HTERT RPE-1 (cell line): ENCODE measurements around the gene CLHC1.
"Not testable (repeated sequence)": the region's sequence is repeated elsewhere in the genome, so short reads cannot be mapped to it uniquely, and the experiment has no call there.

Experiments used
- in situ Hi-C: fragments of 300-500 bp; cut with MboI; formaldehyde crosslinking; loops from 4 replicates; pipeline ENCODE4 v1.14.3; 2020; ENCODE audit warnings: low sequenced_read_pairs

CLHC1 gene

GRCh38 chr2:55232863-55233657 is 967 bp upstream of the CLHC1 start:
- in situ Hi-C loops: no loop called here

GRCh38 chr2:55231546-55232083 is 478 bp downstream of the CLHC1 start:
- in situ Hi-C loops: no loop called here

GRCh38 chr2:55230551-55230950 is 1.5 kb downstream of the CLHC1 start:
- in situ Hi-C loops: no loop called here

- in situ Hi-C loops: no loop called here
Measured at GRCh38 chr2:55229221-55229620, 2.9 kb downstream of the CLHC1 start.

- in situ Hi-C loops: no loop called here
Measured at GRCh38 chr2:55228226-55228563, 3.9 kb downstream of the CLHC1 start.

GRCh38 chr2:55227437-55228225 is 4.5 kb downstream of the CLHC1 start:
- in situ Hi-C loops: not testable (repeated sequence)

GRCh38 chr2:55225481-55226020 is 6.5 kb downstream of the CLHC1 start:
- in situ Hi-C loops: no loop called here

- in situ Hi-C loops: no loop called here
Measured at GRCh38 chr2:55224761-55225261, 7.3 kb downstream of the CLHC1 start.

GRCh38 chr2:55223958-55224760 is 7.9 kb downstream of the CLHC1 start:
- in situ Hi-C loops: no loop called here

GRCh38 chr2:55213822-55214221 is 18.3 kb downstream of the CLHC1 start:
- in situ Hi-C loops: no loop called here

- in situ Hi-C loops: no loop called here
Measured at GRCh38 chr2:55204950-55205349, 27.1 kb downstream of the CLHC1 start.

- in situ Hi-C loops: no loop called here
Measured at GRCh38 chr2:55204536-55204935, 27.6 kb downstream of the CLHC1 start.

GRCh38 chr2:55200416-55200815 is 31.7 kb downstream of the CLHC1 start:
- in situ Hi-C loops: no loop called here

GRCh38 chr2:55196526-55196925 is 35.6 kb downstream of the CLHC1 start:
- in situ Hi-C loops: no loop called here

GRCh38 chr2:55191888-55192287 is 40.2 kb downstream of the CLHC1 start:
- in situ Hi-C loops: not testable (repeated sequence)

GRCh38 chr2:55186837-55187236 is 45.3 kb downstream of the CLHC1 start:
- in situ Hi-C loops: not testable (repeated sequence)

- in situ Hi-C loops: no loop called here
Measured at GRCh38 chr2:55180374-55180773, 51.7 kb downstream of the CLHC1 start.

GRCh38 chr2:55176094-55176415 is 56.0 kb downstream of the CLHC1 start:
- in situ Hi-C loops: no loop called here

- in situ Hi-C loops: no loop called here
Measured at GRCh38 chr2:55175254-55176093, 56.6 kb downstream of the CLHC1 start.

- in situ Hi-C loops: no loop called here
Measured at GRCh38 chr2:55173438-55174054, 58.5 kb downstream of the CLHC1 start.
